Measurements from ENCODE around the gene NTRK1. TPM values are rescaled to one million over a fixed set of nuclear protein-coding genes. Genes with fewer than 3 reads are reported as not detected.

Gene NTRK1
- total RNA-seq, 4 donors from 2014 or later: 0.09 to 0.57 TPM; not detected in 2

DNA sequence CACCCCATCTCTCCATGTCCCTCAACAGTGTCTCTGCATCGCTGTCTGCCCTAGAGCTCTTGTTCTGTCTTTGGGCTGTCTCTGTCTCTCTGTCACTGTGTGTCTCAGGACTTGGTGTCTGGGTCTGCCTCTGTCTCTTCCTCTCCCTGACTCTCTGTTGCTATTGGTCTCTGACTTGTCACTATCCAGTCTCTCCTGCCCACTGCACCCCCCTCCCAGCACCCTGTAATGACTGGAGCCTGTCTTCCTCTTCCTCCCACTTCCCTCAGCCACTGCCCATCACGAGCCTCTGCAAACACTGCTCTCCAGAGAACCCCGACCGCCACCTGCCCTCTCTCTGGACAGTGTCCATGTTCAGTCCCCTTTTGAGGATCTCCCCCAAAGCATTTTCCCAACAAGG lies 45.0 kb downstream of the NTRK1 start:
- no peak overlapping the region for H3K4me3 ChIP-seq
- no peak for DNase-seq
- WGBS, 2 donors: 48 to 57% methylated on average over 4 of the region's 4 CpGs
- intact Hi-C loops (cut with DNase I): no loop called here
- H3K4me1 ChIP-seq: peaks cover 10 to 64% (median 22%) of the 10 kb centered on the region in 3 donors
- peaks cover 0 to 55% (median 0%) of the 10 kb centered on the region in 4 donors for H3K27me3 ChIP-seq
- no peak for TF ChIP-seq POLR2A (IDR thresholded peaks at IDR 0.05)
- TF ChIP-seq, protein P1, sequence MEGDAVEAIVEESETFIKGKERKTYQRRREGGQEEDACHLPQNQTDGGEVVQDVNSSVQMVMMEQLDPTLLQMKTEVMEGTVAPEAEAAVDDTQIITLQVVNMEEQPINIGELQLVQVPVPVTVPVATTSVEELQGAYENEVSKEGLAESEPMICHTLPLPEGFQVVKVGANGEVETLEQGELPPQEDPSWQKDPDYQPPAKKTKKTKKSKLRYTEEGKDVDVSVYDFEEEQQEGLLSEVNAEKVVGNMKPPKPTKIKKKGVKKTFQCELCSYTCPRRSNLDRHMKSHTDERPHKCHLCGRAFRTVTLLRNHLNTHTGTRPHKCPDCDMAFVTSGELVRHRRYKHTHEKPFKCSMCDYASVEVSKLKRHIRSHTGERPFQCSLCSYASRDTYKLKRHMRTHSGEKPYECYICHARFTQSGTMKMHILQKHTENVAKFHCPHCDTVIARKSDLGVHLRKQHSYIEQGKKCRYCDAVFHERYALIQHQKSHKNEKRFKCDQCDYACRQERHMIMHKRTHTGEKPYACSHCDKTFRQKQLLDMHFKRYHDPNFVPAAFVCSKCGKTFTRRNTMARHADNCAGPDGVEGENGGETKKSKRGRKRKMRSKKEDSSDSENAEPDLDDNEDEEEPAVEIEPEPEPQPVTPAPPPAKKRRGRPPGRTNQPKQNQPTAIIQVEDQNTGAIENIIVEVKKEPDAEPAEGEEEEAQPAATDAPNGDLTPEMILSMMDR (IDR thresholded peaks at IDR 0.05): no peak
- H3K36me3 ChIP-seq: peaks cover 0 to 42% (median 3%) of the 10 kb centered on the region in 3 donors
- no peak overlapping the region for H3K27ac ChIP-seq
- H3K9me3 ChIP-seq: no peaks in the 10 kb centered on the region

DNA sequence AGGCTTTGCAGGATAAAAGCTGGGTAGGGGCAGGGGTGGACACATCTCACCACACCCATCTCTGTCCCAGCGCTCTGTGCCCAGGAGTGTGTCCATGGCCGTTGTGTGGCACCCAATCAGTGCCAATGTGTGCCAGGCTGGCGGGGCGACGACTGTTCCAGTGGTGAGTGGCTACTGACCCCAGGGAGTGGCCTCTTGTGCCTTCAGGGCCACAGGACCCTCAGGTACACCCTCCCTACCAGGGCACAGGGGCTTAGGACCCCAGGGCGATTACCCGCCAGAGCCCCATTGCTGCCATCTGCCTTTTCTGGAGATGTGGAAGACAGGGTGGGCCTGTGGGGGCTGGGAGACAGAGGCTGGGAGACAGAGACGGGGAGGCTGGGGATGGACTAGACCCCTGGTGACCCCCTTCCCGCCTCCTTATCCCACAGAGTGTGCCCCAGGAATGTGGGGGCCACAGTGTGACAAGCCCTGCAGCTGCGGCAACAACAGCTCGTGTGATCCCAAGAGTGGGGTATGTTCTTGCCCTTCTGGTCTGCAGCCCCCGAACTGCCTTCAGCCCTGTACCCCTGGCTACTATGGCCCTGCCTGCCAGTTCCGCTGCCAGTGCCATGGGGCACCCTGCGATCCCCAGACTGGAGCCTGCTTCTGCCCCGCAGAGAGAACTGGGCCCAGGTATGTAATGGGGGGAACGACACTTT lies 45.7 kb downstream of the NTRK1 start:
- H3K9me3 ChIP-seq: no peaks in the 10 kb centered on the region
- no peak for TF ChIP-seq POLR2A (IDR thresholded peaks at IDR 0.05)
- TF ChIP-seq, protein P1 (IDR thresholded peaks at IDR 0.05): no peak
- peaks cover 4 to 60% (median 22%) of the 10 kb centered on the region in 3 donors for H3K4me1 ChIP-seq
- no peak overlapping the region for H3K4me3 ChIP-seq
- peaks cover 0 to 50% (median 0%) of the 10 kb centered on the region in 4 donors for H3K27me3 ChIP-seq
- intact Hi-C loops (cut with DNase I): no loop called here
- H3K27ac ChIP-seq: peak overlapping the region in 1 of 4 donors; percentile 17
- peaks cover 0 to 42% (median 3%) of the 10 kb centered on the region in 3 donors for H3K36me3 ChIP-seq
- DNase-seq: no peak
- 89 to 91% methylated on average over 3 to 8 of the region's 16 CpGs for WGBS, 2 donors

DNA sequence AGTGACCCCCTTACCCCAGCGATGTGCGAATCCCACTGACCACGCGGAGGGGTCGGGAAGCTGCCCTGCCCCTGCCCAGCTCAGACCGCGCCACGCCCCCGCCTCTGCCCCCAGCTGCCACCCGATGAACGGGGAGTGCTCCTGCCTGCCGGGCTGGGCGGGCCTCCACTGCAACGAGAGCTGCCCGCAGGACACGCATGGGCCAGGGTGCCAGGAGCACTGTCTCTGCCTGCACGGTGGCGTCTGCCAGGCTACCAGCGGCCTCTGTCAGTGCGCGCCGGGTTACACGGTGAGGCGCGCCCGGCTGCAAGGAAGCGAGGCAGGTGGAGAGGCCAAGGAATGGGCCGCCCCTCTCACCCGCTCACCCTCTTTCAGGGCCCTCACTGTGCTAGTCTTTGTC lies 47.9 kb downstream of the NTRK1 start:
- H3K27ac ChIP-seq: no peak overlapping the region
- DNase-seq: no peak
- H3K9me3 ChIP-seq: no peaks in the 10 kb centered on the region
- H3K4me1 ChIP-seq: peaks cover 4 to 45% (median 14%) of the 10 kb centered on the region in 3 donors
- TF ChIP-seq POLR2A (IDR thresholded peaks at IDR 0.05): no peak
- TF ChIP-seq, protein P1 (IDR thresholded peaks at IDR 0.05): no peak
- peaks cover 0 to 65% (median 0%) of the 10 kb centered on the region in 4 donors for H3K27me3 ChIP-seq
- WGBS, 2 donors: 16 to 70% methylated on average over 6 to 12 of the region's 29 CpGs
- no peak overlapping the region for H3K4me3 ChIP-seq
- intact Hi-C loops (cut with DNase I): no loop called here
- peaks cover 0 to 57% (median 3%) of the 10 kb centered on the region in 3 donors for H3K36me3 ChIP-seq

DNA sequence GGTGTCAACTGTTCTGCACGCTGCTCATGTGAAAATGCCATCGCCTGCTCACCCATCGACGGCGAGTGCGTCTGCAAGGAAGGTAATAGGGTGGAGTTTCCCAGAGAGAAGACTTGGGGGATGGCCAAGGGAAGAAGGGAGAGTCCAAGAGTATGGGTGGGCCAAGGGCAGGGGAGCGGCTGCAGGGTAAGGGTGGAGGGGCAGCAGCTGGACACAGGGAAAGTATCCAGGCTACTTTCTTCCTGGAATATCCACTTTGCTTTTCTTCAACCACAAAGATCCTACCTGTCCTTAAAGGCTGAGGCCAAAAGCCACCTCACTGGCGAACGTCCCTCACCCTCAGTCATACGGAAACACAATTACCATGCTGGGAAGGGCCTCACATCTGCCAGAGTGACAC lies 48.3 kb downstream of the NTRK1 start:
- H3K27me3 ChIP-seq: peaks cover 0 to 69% (median 0%) of the 10 kb centered on the region in 4 donors

DNA sequence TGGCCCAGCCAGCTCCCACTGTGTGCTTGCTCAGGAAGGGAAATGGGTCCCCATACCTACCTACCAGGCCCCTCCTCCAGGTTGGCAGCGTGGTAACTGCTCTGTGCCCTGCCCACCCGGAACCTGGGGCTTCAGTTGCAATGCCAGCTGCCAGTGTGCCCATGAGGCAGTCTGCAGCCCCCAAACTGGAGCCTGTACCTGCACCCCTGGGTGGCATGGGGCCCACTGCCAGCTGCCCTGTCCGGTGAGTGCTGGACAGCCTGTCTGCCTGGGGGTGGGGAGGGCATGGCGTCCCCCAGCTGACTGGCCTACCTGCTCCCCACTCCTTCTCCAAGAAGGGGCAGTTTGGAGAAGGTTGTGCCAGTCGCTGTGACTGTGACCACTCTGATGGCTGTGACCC lies 49.0 kb downstream of the NTRK1 start:
- peaks cover 4 to 34% (median 14%) of the 10 kb centered on the region in 3 donors for H3K4me1 ChIP-seq
- no peak overlapping the region for H3K4me3 ChIP-seq
- no peak for DNase-seq
- H3K27me3 ChIP-seq: peaks cover 0 to 70% (median 0%) of the 10 kb centered on the region in 4 donors
- no peak for TF ChIP-seq POLR2A (IDR thresholded peaks at IDR 0.05)
- TF ChIP-seq, protein P1 (IDR thresholded peaks at IDR 0.05): no peak
- 80% methylated on average over 1 of the region's 5 CpGs; no CpG with 5 or more reads in 1 of the 2 donors for WGBS, 2 donors
- peaks cover 0 to 69% (median 3%) of the 10 kb centered on the region in 3 donors for H3K36me3 ChIP-seq
- no peaks in the 10 kb centered on the region for H3K9me3 ChIP-seq
- H3K27ac ChIP-seq: no peak overlapping the region
- intact Hi-C loops (cut with DNase I): no loop called here

More for the DNA sequence above, 48.3 kb downstream of the NTRK1 start:
- Histone ChIP-seq H3K4me1 (peaks cover 4 to 41% (median 14%) of the 10 kb centered on the region in 3 donors), H3K9me3 (no peaks in the 10 kb centered on the region), H3K27ac (no peak overlapping the region), H3K36me3 (peaks cover 0 to 61% (median 3%) of the 10 kb centered on the region in 3 donors), H3K4me3 (no peak overlapping the region)
- 39 to 56% methylated on average over 10 of the region's 10 CpGs for WGBS, 2 donors
- no peak for DNase-seq
- intact Hi-C loops (cut with DNase I): no loop called here
- TF ChIP-seq POLR2A (IDR thresholded peaks at IDR 0.05): no peak
- TF ChIP-seq, protein P1 (IDR thresholded peaks at IDR 0.05): no peak

Data from esophagus squamous epithelium (tissue), 5 donors.